ENCODE results near the gene MOV10. TPM values are rescaled to one million over a fixed set of nuclear protein-coding genes. Genes with fewer than 3 reads are reported as not detected.

The MOV10 gene
- total and polyA plus RNA-seq, 2 of the 8 experiments (the other 6 are each of a cell fraction or from before 2014, with no cell fraction given) = 57.3 to 109 TPM

DNA sequence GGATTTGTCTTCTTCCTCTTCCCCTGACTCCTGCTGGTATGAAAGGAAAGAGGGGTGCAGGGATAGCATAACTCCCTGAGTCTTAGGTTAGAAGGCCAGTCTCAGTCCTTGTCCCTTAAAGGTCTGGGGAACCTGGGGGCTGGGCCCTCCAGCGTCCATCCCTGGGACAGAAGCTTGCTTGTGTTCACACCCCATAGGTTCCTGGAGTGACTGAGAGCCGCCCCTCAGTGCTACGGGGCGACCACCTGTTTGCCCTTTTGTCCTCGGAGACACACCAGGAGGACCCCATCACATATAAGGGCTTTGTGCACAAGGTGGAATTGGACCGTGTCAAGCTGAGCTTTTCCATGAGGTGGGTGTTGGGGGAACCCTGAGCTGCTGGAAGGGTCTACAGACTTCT is 19.4 kb downstream of the MOV10 start:
- H3K79me2 ChIP-seq (ENCODE audit: control insufficient read depth in 1 of 2, insufficient read depth in 2 of 2, low read length in 2 of 2) = no peaks in the 10 kb centered on the region
- no peak overlapping the region for H2BK12ac ChIP-seq (ENCODE audit: low read depth, low read length)
- H3K36me3 ChIP-seq (ENCODE audit: control insufficient read depth in 2 of 4, insufficient read depth in 4 of 4, low read length in 3 of 4) = peaks cover 21 to 52% (median 29%) of the 10 kb centered on the region in 4 experiments
- no peak overlapping the region for H3K9ac ChIP-seq (replicated peaks in 1 of 4; ENCODE audit: extremely low read depth in 1 of 4, low read depth in 3 of 4, low read length in 3 of 4)
- H2AK5ac ChIP-seq (ENCODE audit: low read depth, low read length) = no peak overlapping the region
- no peak overlapping the region for H2BK15ac ChIP-seq (ENCODE audit: low read length)
- DNase-seq (ENCODE audit: low read depth in 1 of 2, low spot score in 2 of 2) (no peak), FAIRE-seq (no peak)
- H3K4me1 ChIP-seq (replicated peaks in 1 of 4; ENCODE audit: control insufficient read depth in 3 of 4, insufficient read depth in 4 of 4, low read length in 3 of 4) = peaks cover 0 to 11% (median 5%) of the 10 kb centered on the region in 4 experiments; a peak in 3 of 7 replicates
- H2BK120ac ChIP-seq (replicated peaks; ENCODE audit: low read depth, low read length) = no peak overlapping the region
- H4K20me1 ChIP-seq (replicated peaks in 1 of 2; ENCODE audit: control insufficient read depth in 1 of 2, insufficient read depth in 2 of 2, low read length in 2 of 2) = peaks cover 2 to 16% of the 10 kb centered on the region in 2 experiments
- H3K9me3 ChIP-seq (ENCODE audit: insufficient read depth in 2 of 2, low read depth in 1 of 2, low read length in 1 of 2) = no peaks in the 10 kb centered on the region
- H3K4me3 ChIP-seq (ENCODE audit: extremely low read depth in 1 of 4, insufficient read depth in 2 of 4, low read depth in 3 of 4, low read length in 4 of 4) = no peak overlapping the region
- H3K23ac ChIP-seq (ENCODE audit: insufficient read length) = no peak overlapping the region
- H3K4ac ChIP-seq (replicated peaks; ENCODE audit: insufficient read length, low read depth, low read length) = no peak overlapping the region
- no peak overlapping the region for H2BK20ac ChIP-seq (ENCODE audit: low read length)
- no peaks in the 10 kb centered on the region for H3K79me1 ChIP-seq (ENCODE audit: low read depth, low read length)
- no peaks in the 10 kb centered on the region for H3K23me2 ChIP-seq (ENCODE audit: low read depth, low read length)
- CTCF ChIA-PET (ENCODE audit: partially characterized antibody) = interaction anchor here (0.5 to 1.5 kb wide), 4 partner anchors 9 to 1094 kb away, joined by 3 to 7 read pairs (median 4); no protein-coding TSS in a partner anchor
- no peak overlapping the region for H2AFZ ChIP-seq (ENCODE audit: low read length)
- no peak overlapping the region for H4K8ac ChIP-seq (ENCODE audit: extremely low read depth, insufficient read depth, low read length)
- H4K5ac ChIP-seq (ENCODE audit: insufficient read length, low read depth, low read length) = no peak overlapping the region
- no peaks in the 10 kb centered on the region; a peak in 1 of 7 replicates for H3K27me3 ChIP-seq (replicated peaks in 1 of 4; ENCODE audit: control insufficient read depth in 3 of 4, extremely low read depth in 1 of 4, insufficient read depth in 3 of 4, low read length in 3 of 4)
- H4K91ac ChIP-seq (replicated peaks; ENCODE audit: insufficient read length, low read length) = no peak overlapping the region
- no peak overlapping the region for H3K4me2 ChIP-seq (ENCODE audit: insufficient read depth in 1 of 2, low read depth in 2 of 2, low read length in 2 of 2)
- no peak overlapping the region for H3K14ac ChIP-seq (ENCODE audit: insufficient read length)
- no peak overlapping the region for H3K18ac ChIP-seq (ENCODE audit: extremely low read depth, low read length)
- WGBS, 2 experiments (ENCODE audit: extremely low coverage in 1 of 2, insufficient coverage in 1 of 2, insufficient read length in 1 of 2, insufficient replicate concordance in 2 of 2, low coverage in 1 of 2, low lambda C conversion rate in 2 of 2, missing lambda C conversion rate in 1 of 2) = 97% methylated on average over 6 of the region's 6 CpGs; no CpG with 5 or more reads in 1 of the 2 experiments
- POLR2A ChIA-PET (ENCODE audit: partially characterized antibody) = interaction anchor here (0.6 to 3.4 kb wide), 3 partner anchors 9 to 562 kb away, joined by 3 to 23 read pairs (median 4); no protein-coding TSS in a partner anchor
- no peak overlapping the region for H2BK5ac ChIP-seq (ENCODE audit: low read depth, low read length)
- TF ChIP-seq RXRA (IDR thresholded peaks at IDR 0.05; ENCODE audit: insufficient read depth, low read depth, low read length) (no peak), CTBP2 (IDR thresholded peaks at IDR 0.05; ENCODE audit: borderline replicate concordance, insufficient read depth, insufficient read length, low read length) (no peak), POU5F1 (IDR thresholded peaks at IDR 0.05; ENCODE audit: low read depth, low read length) (no peak), HDAC6 (IDR thresholded peaks at IDR 0.05; ENCODE audit: low read depth, low read length) (no peak), JUN (IDR thresholded peaks at IDR 0.05; ENCODE audit: low read depth, low read length) (no peak)
- TF ChIP-seq, protein P1, sequence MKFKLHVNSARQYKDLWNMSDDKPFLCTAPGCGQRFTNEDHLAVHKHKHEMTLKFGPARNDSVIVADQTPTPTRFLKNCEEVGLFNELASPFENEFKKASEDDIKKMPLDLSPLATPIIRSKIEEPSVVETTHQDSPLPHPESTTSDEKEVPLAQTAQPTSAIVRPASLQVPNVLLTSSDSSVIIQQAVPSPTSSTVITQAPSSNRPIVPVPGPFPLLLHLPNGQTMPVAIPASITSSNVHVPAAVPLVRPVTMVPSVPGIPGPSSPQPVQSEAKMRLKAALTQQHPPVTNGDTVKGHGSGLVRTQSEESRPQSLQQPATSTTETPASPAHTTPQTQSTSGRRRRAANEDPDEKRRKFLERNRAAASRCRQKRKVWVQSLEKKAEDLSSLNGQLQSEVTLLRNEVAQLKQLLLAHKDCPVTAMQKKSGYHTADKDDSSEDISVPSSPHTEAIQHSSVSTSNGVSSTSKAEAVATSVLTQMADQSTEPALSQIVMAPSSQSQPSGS (IDR thresholded peaks at IDR 0.05; ENCODE audit: low read length) = no peak
- TF ChIP-seq, protein P2, sequence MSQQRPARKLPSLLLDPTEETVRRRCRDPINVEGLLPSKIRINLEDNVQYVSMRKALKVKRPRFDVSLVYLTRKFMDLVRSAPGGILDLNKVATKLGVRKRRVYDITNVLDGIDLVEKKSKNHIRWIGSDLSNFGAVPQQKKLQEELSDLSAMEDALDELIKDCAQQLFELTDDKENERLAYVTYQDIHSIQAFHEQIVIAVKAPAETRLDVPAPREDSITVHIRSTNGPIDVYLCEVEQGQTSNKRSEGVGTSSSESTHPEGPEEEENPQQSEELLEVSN (IDR thresholded peaks at IDR 0.05) = no peak
- no peak overlapping the region for H3K56ac ChIP-seq (replicated peaks; ENCODE audit: insufficient read length, low read depth, low read length)
- no peak overlapping the region for H3K27ac ChIP-seq (ENCODE audit: low read depth, low read length)
